AG09319 (cell line): ENCODE data around the gene LAPTM4A.
"Not testable (repeated sequence)": the region's sequence is repeated elsewhere in the genome, so short reads cannot be mapped to it uniquely, and the experiment has no call there.

ENCODE experiments used
- DNase-seq: peaks from one replicate; pipeline ENCODE4 v3.0.0-alpha.2; 2010; ENCODE audit warnings: low read depth; ENCODE audit errors: extremely low read depth
- TF ChIP-seq, protein P1 (sequence below): IDR thresholded peaks from 2 replicates; pipeline ENCODE4 v1.5.1; 2011; ENCODE audit warnings: low read depth, mild to moderate bottlenecking, inconsistent platforms, low read length, moderate library complexity

Gene LAPTM4A

DNA sequence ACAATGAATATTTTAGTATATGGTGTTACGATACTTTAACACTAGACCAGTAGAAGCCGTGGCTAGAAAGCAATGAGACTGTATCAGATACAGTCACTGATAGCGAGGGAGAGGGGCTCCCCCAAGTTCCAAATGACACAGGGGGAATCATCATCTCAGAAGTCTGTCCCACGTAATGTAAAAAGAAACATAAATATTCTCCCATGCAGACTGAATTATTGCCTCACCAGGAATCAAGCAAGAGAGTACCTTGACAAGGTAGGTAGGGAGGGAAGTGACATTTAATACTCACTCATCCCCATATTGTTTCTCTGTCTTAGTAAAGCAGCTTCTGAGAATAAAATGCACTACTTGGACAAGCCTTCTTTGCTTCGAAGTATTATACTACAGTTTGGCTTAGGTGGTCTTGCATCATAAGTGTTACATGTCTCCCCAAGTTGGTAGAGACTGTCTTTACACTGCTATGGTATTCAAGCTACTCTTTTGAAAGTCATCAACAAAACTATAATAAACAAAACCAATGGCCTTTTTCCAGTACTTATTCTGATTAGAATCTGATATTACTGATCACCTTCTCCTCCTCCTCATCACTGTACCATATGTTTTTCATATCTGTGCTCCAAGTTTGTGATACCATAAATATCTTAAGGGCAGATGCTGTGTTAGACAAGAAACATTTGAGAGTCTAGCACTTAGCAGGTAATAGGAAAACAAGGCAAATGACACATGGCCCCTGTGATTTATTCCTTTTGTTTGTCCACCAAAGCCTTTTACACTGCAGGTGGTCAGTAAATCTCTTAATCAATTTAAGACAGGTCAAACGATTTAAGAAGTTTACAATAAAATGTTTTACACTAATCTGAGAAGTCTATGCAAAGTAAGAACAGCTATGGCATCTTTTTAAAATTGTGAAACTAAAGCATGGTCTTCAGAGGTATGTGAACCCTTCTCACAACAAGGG lies 2.7 kb downstream of the LAPTM4A start:
- DNase-seq: no peak

DNA sequence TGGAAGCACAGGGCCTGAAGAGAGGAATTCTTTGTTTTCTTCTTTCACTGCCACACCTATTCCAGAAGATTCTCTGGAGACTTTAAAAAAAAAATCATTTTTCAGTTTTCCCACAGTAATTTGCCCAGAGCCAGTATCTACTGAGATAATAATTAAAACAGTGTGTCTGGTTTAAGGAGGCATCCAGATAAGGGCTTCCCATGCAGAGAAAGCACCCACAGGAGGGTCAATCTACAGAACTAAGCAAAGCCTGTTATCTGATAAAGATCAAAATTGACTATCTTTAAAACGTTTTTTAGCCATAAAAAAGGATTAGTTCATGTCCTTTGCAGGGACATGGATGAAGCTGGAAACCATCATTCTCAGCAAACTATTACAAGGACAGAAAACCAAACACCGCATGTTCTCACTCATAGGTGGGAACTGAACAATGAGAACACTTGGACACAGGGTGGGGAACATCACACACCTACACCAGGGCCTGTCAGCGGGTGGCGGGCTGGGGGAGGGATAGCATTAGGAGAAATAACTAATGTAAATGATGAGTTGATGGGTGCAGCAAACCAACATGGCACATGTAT lies 5.6 kb downstream of the LAPTM4A start:
- DNase-seq: not testable (repeated sequence)

More for the DNA sequence above, 2.7 kb downstream of the LAPTM4A start:
- TF ChIP-seq, protein P1, sequence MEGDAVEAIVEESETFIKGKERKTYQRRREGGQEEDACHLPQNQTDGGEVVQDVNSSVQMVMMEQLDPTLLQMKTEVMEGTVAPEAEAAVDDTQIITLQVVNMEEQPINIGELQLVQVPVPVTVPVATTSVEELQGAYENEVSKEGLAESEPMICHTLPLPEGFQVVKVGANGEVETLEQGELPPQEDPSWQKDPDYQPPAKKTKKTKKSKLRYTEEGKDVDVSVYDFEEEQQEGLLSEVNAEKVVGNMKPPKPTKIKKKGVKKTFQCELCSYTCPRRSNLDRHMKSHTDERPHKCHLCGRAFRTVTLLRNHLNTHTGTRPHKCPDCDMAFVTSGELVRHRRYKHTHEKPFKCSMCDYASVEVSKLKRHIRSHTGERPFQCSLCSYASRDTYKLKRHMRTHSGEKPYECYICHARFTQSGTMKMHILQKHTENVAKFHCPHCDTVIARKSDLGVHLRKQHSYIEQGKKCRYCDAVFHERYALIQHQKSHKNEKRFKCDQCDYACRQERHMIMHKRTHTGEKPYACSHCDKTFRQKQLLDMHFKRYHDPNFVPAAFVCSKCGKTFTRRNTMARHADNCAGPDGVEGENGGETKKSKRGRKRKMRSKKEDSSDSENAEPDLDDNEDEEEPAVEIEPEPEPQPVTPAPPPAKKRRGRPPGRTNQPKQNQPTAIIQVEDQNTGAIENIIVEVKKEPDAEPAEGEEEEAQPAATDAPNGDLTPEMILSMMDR: no peak

DNA sequence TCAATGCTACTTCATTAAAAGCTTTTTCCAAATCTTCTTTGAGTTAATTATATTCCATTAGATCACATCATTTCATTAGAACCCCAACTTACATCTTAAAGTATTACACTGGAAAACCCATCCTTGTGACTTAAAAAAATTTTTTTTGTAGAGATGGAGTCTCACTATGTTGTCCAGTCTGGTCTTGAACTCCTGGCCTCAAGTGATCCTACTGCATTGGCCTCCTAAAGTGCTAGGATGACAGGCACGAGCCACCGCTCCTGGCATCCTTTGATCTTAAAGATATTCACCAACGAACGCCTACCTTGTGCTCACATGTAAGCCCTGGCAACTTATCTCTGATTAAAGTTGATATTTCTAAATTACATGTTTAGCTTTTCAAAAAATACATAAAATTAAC lies 6.7 kb downstream of the LAPTM4A start:
- DNase-seq: no peak
- TF ChIP-seq, protein P1: no peak

DNA sequence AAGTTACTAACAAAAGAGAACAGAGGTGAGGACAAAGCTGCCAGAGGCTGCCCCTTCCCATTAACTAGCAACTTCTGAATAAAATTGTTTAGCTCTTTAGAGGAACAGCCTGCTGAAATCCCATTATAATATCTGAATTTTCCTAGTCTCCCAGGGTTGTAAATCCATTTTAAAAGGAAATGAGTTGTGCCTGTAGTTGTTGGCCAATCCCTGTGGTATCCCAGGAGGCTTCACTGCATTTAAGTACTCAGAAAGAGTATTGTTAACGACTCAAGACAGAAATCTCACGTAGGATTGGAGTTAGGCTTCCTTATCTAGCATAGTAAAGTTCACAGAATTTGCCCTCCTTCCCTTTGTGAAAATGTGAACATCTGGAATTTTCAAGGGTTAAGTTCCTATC lies 8.9 kb downstream of the LAPTM4A start:
- DNase-seq: no peak
- TF ChIP-seq, protein P1: no peak

DNA sequence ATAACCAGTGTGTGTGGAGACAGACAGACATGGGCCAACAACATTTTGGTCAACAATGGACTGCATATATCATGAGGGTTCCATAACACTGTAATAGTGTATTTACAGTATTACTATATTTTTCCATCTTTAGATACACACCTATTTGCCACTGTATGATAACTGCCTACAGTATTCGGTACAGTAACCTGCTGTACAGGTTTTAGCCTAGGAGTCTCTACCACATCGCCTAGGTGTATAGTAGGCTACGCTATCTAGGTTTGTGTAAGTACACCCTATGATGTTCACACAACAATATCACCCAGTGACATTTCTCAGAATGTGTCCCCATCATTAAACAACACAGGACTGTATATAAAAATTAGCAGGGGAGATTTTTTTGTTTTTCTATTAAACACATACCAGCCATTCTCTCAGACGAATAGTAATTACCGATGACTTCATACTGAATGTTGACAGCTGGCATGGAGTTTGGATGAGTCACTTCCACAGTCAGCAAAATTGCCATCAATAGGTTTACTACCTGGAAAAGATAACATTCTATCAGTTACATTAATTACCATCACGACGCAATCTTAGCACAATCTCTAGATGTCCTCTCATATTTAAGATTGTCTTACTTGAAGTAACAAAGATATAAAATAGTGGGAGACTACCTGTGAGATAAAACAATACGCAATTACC lies 10.8 kb downstream of the LAPTM4A start:
- TF ChIP-seq, protein P1: no peak
- DNase-seq: no peak

DNA sequence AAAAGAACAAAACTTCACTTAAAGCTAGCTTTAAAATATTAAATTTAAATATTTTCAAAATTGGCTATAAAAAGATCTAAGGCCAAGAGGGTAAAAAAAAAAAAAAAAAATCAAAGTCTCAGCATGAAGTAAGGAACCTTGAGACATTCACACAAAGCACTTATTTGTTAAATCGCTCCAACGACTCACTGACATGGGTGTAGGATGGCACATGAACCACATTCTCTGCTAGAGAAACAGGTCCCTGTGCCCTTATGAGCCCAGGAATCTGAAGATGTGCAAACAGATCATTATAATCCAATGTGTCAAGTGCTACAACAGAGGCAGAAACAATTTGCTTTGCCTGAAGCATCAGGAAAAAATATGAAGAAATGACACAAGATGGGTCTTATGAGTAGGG lies 13.8 kb downstream of the LAPTM4A start:
- DNase-seq: no peak
- TF ChIP-seq, protein P1: no peak

DNA sequence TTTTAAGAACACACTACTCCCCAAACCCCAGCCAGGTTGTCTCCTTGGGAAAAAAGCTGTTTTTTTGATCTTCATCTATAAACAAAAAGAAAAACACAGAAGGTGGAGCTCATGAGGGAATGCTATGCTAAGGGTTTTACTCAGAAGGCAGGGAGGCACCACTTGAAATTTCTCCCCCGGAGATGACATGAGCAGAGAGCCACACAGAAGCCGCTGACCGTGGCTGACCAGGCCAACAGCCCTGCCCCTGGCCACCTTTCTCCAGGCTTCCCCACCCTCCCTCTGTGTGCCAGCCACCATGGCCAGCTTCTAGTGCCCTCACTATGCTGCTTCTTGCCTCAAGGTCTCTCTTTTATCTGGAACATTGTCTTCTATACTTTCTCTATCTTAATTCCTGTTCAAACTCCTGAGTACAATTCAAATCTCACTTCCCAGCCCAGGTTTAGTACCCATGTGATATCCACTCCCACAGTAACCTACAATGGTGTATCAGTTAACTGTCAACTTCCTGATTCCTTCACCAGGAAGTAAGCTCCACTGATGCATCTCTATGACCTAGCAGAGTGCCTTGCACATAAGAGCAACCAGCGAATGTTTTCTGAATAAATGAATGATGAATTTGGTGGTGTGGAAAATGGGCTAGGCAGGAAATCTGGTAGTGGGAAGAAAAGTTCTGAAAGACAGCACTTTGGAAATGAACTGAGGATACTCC lies 15.3 kb downstream of the LAPTM4A start:
- no peak for DNase-seq
- TF ChIP-seq, protein P1: no peak
